GM03348 (cell line): Measurements from ENCODE around the gene RASAL1.

ENCODE experiments used
- DNase-seq: peaks from one replicate; pipeline ENCODE4 v3.0.0; 2012; ENCODE audit warnings: low spot score

The RASAL1 gene

GRCh38 chr12:113115455-113116126, 20.0 kb downstream of the RASAL1 start:
- DNase-seq: no peak

GRCh38 chr12:113114447-113115178, 20.9 kb downstream of the RASAL1 start:
- DNase-seq: no peak

GRCh38 chr12:113113397-113113796, 22.2 kb downstream of the RASAL1 start:
- DNase-seq: no peak

GRCh38 chr12:113112043-113112899, 23.3 kb downstream of the RASAL1 start:
- no peak for DNase-seq

GRCh38 chr12:113111247-113111646, 24.3 kb downstream of the RASAL1 start:
- no peak for DNase-seq

GRCh38 chr12:113109872-113110599, 25.5 kb downstream of the RASAL1 start:
- no peak for DNase-seq

GRCh38 chr12:113109360-113109759, 26.2 kb downstream of the RASAL1 start:
- no peak for DNase-seq

GRCh38 chr12:113108308-113108707, 27.3 kb downstream of the RASAL1 start:
- DNase-seq: no peak

GRCh38 chr12:113106361-113106760, 29.2 kb downstream of the RASAL1 start:
- no peak for DNase-seq

GRCh38 chr12:113105606-113106271, 29.8 kb downstream of the RASAL1 start:
- no peak for DNase-seq

- no peak for DNase-seq
Observed at GRCh38 chr12:113104953-113105510, 30.5 kb downstream of the RASAL1 start.

GRCh38 chr12:113103756-113104450, 31.7 kb downstream of the RASAL1 start:
- no peak for DNase-seq

GRCh38 chr12:113102811-113103210, 32.8 kb downstream of the RASAL1 start:
- DNase-seq: no peak

- DNase-seq: no peak
Observed at GRCh38 chr12:113101751-113102150, 33.8 kb downstream of the RASAL1 start.

- no peak for DNase-seq
Observed at GRCh38 chr12:113099764-113100163, 35.8 kb downstream of the RASAL1 start.

- no peak for DNase-seq
Observed at GRCh38 chr12:113099364-113099763, 36.2 kb downstream of the RASAL1 start.

GRCh38 chr12:113098441-113099028, 37.0 kb downstream of the RASAL1 start:
- DNase-seq: peak; percentile 88

- no peak for DNase-seq
Observed at GRCh38 chr12:113097716-113098440, 37.7 kb downstream of the RASAL1 start.

- DNase-seq: no peak
Observed at GRCh38 chr12:113096675-113097461, 38.7 kb downstream of the RASAL1 start.
